ENCODE data around the gene ACAN.

DNA sequence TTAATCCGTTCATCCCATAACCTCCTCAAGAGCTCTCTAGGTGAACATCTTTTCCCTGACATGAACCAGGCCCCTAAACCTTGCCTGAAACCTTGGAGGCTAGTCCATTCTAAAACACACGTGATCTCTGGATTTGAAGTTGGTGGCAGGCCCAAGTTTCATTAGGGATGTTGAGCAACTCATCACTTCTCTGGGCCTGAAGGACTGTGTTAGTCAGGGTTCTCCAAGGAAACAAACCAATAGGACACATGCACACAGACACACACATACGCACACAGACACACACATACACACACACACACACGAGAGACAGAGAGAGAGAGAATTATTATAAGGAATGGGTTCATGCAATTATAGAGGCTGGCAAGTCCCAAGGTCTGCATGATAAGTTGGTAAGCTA is 31.9 kb downstream of the ACAN start:
- TF ChIP-seq POLR2A (IDR thresholded peaks at IDR 0.05) (no peak), CTCF (IDR thresholded peaks at IDR 0.05) (no peak)
